ENCODE results near the gene FGFRL1.
A peak's percentile ranks its signal among the peaks of the same experiment; 100 is the strongest.

Gene FGFRL1

GRCh38 chr4:1009542-1010394 is 1.7 kb upstream of the FGFRL1 start:
- DNase-seq = peak; percentile 27

DNA sequence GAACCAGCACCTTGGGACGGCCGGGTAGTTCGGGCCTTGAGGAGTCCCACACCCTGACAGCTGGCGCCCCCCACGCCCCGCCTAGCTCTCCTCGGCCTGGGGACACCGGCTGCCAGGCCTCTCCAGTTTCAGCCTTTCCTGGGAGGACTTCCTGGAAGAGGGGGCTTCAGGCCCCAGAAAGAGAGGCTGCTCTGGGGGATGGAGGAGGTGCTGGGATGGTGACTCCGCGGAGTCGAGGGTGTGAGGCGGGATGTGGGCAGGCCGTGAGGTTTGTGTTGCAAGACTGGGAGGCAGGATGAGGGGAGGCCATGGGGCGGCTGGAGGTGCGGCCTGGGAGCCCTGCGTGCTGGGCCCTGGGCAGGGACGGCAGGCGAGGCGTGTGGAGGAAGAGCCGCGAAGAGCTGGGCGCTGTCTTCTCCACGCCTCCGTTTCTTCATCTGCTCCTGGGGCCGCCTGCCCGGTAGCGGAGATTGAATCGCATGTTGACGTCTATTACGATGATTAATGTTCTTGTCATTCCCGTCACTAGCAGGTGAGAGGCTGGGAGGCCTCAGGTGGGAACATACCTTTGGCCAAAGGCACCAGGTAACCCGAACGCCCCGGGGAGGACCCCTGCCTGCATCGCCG is 918 bp upstream of the FGFRL1 start:
- no peak for DNase-seq

- no peak for DNase-seq
These were observed 224 bp downstream of the FGFRL1 start for GRCh38 chr4:1011666-1012033.

DNA sequence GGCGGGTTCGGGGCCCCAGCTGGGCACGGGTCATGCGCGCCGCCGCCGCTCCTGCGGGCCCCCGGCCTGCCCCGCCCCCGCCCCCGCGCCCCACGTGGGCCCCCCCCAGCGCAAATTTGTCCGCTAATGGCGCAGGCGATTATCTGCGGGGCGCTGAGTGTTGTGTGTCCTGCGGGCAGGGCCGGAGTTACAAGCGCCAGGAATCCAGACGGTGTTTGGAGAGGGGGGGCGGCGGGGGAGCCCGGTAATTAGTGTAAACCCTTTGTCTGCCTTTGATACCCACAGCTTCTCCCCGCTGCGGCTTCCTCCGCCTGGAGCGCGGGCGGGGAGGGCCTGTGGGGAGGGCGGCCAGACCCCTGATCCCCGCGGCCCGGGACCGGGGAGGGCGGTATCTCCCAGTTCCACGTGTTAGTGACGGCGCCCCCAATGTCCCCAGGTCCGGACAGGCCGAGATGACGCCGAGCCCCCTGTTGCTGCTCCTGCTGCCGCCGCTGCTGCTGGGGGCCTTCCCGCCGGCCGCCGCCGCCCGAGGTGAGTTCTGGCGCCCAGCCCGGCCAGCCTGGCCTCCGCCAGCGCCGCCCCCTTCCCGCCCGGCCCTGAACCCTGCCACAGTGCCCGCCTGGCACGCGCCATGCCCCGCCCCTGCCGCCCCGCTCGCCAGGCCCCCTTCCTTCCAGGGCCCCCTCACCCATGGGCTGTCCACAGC is 761 bp downstream of the FGFRL1 start:
- DNase-seq = no peak

DNA sequence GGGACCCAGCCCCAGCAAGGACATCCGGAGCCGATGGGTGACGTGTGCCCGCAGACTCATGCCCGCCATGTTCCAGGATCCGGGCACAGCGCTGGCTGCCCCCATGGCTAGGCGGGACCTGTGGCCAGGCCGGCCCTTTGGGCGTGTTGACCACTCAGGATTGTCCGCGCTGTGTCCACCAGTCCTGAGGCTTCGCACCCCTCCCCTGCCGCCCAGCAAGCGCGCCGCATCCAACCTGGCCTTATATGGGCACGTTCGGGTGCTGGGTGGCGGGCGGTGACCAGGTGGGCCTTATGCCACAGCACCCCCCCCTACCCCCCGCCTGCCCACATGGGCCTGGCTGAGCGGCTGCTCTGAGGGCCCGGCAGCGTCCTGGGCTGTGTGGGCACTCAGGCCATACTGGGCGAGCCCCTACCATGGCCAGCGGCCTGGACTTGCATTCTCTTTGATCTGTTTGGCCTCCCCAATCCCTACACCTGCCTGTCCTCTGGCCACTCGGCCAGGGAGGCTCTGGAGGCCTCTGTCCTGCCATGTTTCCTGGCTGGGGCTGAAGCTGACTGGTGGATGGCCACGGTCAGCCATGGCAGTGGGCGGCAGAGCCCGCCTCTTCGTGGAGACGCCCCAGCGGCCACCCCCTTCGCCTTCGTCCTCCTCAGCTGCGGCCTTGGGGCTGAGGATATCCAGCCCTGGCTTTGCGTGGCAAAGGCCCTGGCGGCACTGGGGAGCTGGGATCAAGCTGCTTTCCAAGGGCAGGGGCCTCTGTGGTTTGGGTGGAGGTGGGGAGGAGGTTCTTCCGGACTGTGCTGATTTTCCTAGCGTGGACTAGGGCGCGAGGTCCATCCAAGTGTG is 2.0 kb downstream of the FGFRL1 start:
- no peak for DNase-seq

DNA sequence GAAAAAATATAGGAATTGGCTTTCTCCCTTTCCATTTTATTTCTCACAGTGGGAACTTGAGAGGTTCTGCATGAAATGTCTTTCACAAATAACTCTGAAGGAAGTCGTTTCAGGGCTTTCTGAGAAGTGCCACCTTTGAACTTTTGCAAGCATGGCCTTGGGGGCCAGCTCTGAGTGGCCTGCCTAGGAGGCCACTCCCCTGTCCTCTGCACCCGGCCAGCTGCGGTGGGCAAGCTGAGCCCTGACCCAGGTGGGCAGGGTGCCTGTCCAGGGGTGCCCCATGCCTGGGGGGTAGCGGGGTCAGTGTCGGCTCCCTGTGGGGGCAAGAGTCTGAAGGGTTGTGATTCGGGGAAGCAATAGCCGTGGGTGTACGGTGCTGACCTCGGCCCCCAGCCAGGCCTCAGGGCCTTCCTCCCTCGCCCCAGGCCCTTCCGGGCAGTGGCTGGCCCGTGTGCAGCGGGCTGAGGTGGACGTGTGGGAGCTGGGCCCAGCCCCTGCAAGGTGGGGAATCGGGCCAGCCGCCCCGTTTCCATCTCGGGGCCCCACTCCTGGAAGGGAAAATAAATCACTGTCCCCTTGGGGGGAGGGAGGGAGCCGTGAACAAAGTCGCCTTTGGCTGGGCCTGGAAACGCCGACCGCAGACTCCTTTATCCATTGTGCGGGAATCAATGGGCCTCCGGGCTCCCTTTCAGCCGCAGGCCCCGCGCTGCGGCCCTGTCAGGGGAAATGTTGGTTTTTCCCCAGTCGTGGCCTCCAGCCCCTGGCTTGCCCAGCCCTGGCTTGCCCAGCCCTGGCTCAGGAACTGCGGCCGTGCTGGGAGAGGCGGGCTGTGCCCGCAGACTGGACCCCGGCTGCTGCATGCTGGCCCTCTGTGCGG is 3.1 kb downstream of the FGFRL1 start:
- DNase-seq = no peak

DNA sequence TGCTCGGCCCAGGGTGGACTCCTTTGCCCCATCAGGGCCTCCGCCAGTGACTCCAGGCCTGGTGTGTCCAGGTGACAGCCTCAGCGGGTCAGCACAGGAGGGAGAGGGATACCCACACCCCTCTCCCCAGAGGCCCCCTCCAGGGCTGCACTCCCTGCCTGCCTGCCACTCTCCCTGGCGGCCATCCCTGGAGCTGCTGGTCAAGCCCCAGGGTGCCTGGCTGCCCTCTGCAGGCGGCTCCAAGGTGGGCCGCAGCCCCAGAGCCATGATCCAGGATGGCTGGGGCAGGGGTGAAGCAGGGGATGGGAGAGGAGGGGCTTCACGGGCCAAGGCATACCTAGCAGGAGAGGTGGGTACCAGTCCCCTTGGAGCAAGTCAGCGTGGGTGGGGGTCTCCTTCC is 3.8 kb downstream of the FGFRL1 start:
- DNase-seq = no peak

DNA sequence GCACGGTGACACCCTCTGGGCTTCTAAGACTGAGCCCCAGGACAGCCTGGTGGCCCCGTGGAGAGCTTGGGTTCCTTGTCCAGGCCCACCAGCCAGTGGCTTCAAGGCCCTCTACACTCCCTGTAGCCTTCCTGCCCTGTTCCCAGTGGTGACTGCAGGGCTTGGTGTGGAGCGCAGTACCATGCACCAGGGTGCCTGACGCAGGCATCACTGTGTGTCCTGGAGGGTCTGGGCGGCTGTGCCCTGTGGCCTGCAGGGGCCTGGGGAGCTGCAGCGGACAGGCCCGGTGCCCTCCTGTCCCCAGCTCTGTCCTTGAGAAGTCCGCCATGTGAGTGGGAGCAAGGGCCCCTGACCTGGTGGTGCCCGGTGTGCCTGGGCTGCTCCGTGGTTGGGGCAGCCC is 4.3 kb downstream of the FGFRL1 start:
- no peak for DNase-seq

GRCh38 chr4:1017211-1017610 is 5.8 kb downstream of the FGFRL1 start:
- DNase-seq = no peak

GRCh38 chr4:1017706-1018105 is 6.3 kb downstream of the FGFRL1 start:
- DNase-seq = no peak

GRCh38 chr4:1018147-1019020 is 7.0 kb downstream of the FGFRL1 start:
- DNase-seq = no peak

DNA sequence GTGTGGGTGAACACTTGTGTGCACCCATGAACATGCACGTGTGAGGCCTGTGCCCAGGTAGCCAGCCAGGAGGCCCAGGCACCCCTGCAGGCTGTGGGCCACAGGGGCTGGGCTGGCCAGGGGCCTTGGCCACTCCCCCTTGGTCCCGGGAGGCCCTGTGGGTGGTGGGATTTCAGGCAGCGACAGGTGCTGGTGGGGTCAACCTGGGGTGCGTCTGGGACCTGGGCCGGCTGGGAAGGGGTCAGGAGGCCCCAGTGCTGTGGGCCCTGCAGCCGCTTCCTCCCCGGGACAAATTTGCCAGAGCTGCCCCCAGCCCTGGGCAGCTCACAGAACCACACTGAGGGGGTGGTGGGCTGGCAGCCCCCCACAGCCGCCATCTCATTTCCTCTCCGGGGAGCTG is 7.9 kb downstream of the FGFRL1 start:
- no peak for DNase-seq

- DNase-seq = no peak
These were observed 8.5 kb downstream of the FGFRL1 start for GRCh38 chr4:1019729-1020470.

GRCh38 chr4:1021386-1022050 is 10.1 kb downstream of the FGFRL1 start:
- no peak for DNase-seq

DNA sequence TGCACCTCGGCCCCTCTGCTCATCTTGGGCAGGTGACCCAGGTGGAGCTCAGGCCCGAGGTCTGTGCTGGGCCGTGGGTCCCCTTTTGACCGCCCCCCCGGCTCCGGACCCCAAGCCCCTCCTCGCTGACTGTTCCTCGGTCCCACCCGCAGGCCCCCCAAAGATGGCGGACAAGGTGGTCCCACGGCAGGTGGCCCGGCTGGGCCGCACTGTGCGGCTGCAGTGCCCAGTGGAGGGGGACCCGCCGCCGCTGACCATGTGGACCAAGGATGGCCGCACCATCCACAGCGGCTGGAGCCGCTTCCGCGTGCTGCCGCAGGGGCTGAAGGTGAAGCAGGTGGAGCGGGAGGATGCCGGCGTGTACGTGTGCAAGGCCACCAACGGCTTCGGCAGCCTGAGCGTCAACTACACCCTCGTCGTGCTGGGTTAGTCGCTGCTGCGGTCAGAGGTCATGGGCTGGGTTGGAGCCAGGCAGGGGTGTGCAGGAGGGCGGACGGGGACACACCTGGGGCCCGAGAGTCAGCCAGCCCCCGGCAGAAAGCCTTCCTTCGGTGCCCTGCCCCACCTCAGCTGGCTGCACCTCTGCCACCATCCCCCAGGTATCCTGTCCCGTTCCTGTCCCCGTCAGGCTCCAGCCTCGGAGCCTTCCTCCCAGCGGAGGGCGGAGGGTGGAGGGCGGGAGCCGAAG is 10.8 kb downstream of the FGFRL1 start:
- no peak for DNase-seq

DNA sequence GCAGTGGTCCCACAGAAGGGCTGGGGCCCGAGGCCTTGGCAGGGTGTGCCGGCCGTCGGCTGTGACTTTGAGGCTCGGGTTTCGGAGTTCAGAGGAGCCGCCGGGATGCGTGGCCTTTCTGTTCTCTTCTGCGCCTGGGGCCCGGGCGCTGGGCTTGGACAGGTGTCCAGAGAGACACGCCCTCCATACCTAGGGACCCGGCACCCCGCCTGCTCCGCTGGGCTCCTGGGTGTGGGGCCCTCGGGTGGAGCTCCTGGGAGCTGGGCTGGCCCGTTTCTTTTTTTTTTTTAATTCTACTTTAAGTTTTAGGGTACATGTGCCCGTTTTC is 11.3 kb downstream of the FGFRL1 start:
- no peak for DNase-seq

DNA sequence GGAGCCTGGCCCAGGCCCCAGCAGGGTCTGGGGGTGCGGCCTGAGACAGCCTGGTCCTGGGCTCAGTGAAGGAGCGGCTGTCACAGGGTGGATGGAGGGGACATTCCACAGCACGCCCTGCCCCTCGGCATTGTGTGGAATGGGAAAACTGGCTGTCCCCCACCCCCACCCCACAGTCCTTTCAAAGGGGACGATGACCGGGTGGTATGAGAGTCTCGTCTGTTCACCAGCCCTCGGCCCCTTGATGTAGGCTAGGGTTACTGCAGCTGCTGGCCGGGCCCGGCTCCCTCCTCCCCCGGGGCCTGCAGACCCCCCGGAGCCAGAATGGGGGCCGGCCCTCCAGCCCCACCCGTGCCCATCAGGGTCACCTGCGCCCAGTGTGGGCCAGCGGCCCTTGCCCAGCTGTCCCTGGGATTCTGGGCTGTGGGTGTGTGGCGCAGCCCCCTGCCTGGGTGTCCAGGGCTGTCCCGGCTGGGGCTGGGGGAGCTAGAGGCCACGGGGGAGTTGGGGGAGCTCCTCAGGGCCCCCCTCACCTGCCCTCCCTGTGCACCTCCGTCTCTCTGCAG is 11.7 kb downstream of the FGFRL1 start:
- no peak for DNase-seq

DNA sequence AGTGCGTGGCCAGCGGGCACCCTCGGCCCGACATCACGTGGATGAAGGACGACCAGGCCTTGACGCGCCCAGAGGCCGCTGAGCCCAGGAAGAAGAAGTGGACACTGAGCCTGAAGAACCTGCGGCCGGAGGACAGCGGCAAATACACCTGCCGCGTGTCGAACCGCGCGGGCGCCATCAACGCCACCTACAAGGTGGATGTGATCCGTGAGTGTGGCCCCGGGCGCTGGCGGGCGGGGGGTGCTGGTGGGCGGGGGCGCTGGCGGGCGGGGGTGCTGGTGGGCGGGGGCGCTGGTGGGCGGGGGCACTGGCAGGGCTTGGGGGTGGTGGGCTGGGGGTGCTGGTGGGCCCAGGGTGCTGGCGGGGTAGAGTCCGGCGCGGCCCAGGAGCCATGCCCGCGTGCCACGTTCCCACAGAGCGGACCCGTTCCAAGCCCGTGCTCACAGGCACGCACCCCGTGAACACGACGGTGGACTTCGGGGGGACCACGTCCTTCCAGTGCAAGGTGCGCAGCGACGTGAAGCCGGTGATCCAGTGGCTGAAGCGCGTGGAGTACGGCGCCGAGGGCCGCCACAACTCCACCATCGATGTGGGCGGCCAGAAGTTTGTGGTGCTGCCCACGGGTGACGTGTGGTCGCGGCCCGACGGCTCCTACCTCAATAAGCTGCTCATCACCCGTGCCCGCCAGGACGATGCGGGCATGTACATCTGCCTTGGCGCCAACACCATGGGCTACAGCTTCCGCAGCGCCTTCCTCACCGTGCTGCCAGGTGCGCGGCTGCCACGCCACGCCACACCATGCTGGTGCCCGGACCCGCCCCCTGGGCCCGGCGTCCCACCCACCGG is 12.7 kb downstream of the FGFRL1 start:
- no peak for DNase-seq

Measured in amniotic stem cell (primary cell).